ENCODE measurements around the gene TMEM179. TPM values are rescaled to one million over a fixed set of nuclear protein-coding genes. Genes with fewer than 3 reads are reported as not detected.

The TMEM179 gene
- total and polyA plus RNA-seq, 2 of the 8 experiments (the other 6 are each of a cell fraction or from before 2014, with no cell fraction given) = 2.9 to 4.0 TPM

DNA sequence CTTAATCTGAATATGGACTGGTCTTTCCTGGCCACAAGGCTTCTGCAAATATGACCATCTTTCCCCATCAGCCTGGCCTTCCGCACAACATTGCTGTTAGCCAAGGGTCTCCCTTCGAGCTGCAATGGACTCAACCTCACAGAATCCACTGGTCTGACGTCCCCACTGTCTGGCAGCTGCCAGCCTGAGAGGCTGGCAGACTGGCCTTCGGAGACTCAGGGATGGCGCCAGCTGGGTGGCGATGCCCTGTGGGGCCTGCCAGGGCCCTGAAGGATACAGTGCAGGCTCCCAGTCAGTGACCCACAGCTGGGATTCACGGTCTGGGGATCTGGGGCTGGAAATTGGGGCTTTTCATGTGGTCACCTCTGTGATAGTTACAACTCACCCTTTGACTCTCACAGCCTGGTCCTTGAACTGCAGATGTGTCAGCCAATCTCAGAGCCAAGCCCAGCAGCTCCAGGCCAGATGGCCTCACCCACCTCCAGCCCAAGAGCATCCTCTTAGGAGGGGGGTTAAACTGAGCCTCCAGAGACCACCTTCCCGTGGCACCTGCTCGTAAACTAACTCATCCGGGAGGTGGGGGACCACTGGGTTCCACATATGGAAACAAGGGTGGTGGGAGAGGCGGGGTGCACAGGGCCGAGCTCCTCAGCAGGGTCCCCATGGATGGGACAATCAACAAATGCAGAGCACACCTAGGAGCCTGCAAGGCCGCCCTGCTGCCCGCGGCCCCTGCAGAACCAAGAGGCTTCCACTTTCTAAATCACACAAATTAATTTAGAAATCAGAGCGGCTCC lies 46.1 kb downstream of the TMEM179 start:
- Histone ChIP-seq H3K4me3 (ENCODE audit: extremely low read depth in 1 of 4, insufficient read depth in 2 of 4, low read depth in 3 of 4, low read length in 4 of 4) (no peak overlapping the region), H2BK15ac (ENCODE audit: low read length) (no peak overlapping the region), H2BK5ac (ENCODE audit: low read depth, low read length) (no peak overlapping the region), H3K18ac (ENCODE audit: extremely low read depth, low read length) (no peak overlapping the region), H3K9ac (replicated peaks in 1 of 4; ENCODE audit: extremely low read depth in 1 of 4, low read depth in 3 of 4, low read length in 3 of 4) (no peak overlapping the region), H3K4ac (replicated peaks; ENCODE audit: insufficient read length, low read depth, low read length) (no peak overlapping the region), H3K9me3 (ENCODE audit: insufficient read depth in 2 of 2, low read depth in 1 of 2, low read length in 1 of 2) (no peaks in the 10 kb centered on the region), H3K4me1 (replicated peaks in 1 of 4; ENCODE audit: control insufficient read depth in 3 of 4, insufficient read depth in 4 of 4, low read length in 3 of 4) (peaks cover 0 to 2% (median 0%) of the 10 kb centered on the region in 4 experiments; a peak in 1 of 7 replicates), H2BK12ac (ENCODE audit: low read depth, low read length) (no peak overlapping the region), H4K20me1 (replicated peaks in 1 of 2; ENCODE audit: control insufficient read depth in 1 of 2, insufficient read depth in 2 of 2, low read length in 2 of 2) (peaks cover 0 to 3% of the 10 kb centered on the region in 2 experiments), H2BK120ac (replicated peaks; ENCODE audit: low read depth, low read length) (no peak overlapping the region), H4K5ac (ENCODE audit: insufficient read length, low read depth, low read length) (no peak overlapping the region), H3K4me2 (ENCODE audit: insufficient read depth in 1 of 2, low read depth in 2 of 2, low read length in 2 of 2) (no peak overlapping the region), H2BK20ac (ENCODE audit: low read length) (no peak overlapping the region), H4K91ac (replicated peaks; ENCODE audit: insufficient read length, low read length) (no peak overlapping the region), H2AFZ (ENCODE audit: low read length) (no peak overlapping the region), H2AK5ac (ENCODE audit: low read depth, low read length) (no peak overlapping the region), H3K36me3 (ENCODE audit: control insufficient read depth in 2 of 4, insufficient read depth in 4 of 4, low read length in 3 of 4) (no peaks in the 10 kb centered on the region), H3K14ac (ENCODE audit: insufficient read length) (no peak overlapping the region), H3K27ac (ENCODE audit: low read depth, low read length) (no peak overlapping the region), H3K79me1 (ENCODE audit: low read depth, low read length) (no peaks in the 10 kb centered on the region), H4K8ac (ENCODE audit: extremely low read depth, insufficient read depth, low read length) (no peak overlapping the region), H3K23ac (ENCODE audit: insufficient read length) (no peak overlapping the region), H3K56ac (replicated peaks; ENCODE audit: insufficient read length, low read depth, low read length) (no peak overlapping the region), H3K23me2 (ENCODE audit: low read depth, low read length) (no peaks in the 10 kb centered on the region), H3K27me3 (replicated peaks in 1 of 4; ENCODE audit: control insufficient read depth in 3 of 4, extremely low read depth in 1 of 4, insufficient read depth in 3 of 4, low read length in 3 of 4) (no peaks in the 10 kb centered on the region; a peak in 1 of 7 replicates), H3K79me2 (ENCODE audit: control insufficient read depth in 1 of 2, insufficient read depth in 2 of 2, low read length in 2 of 2) (no peaks in the 10 kb centered on the region)
- WGBS, 2 experiments (ENCODE audit: extremely low coverage in 1 of 2, insufficient coverage in 1 of 2, insufficient read length in 1 of 2, insufficient replicate concordance in 2 of 2, low coverage in 1 of 2, low lambda C conversion rate in 2 of 2, missing lambda C conversion rate in 1 of 2) = 91% methylated on average over 16 of the region's 16 CpGs; no CpG with 5 or more reads in 1 of the 2 experiments
- FAIRE-seq = no peak
- CTCF ChIA-PET (ENCODE audit: partially characterized antibody) = interaction anchor here (0.6 to 1.3 kb wide), 5 partner anchors 11 to 614 kb away, joined by 3 read pairs; no protein-coding TSS in a partner anchor
- no peak for TF ChIP-seq PHF8 (conservative IDR thresholded peaks at IDR 0.05; ENCODE audit: low read depth, low read length)
- POLR2A ChIA-PET (ENCODE audit: partially characterized antibody) = interaction anchor here (0.6 kb wide), 1 partner anchor 323 kb away, joined by 4 read pairs; no protein-coding TSS in a partner anchor
- DNase-seq (ENCODE audit: low read depth in 1 of 2, low spot score in 2 of 2) = no peak

All from H1 (cell line).